Trophoblast cell (in vitro differentiated cells and primary cell): ENCODE data around the gene TNK1.

ENCODE experiments used
- DNase-seq, 2 donors: peaks; one replicate each; pipeline ENCODE4 v3.0.0-alpha.2; 2016
- H2AFZ ChIP-seq: 2 replicates; pipeline ENCODE4 v1.6.1; 2013; ENCODE audit warnings: low read length, moderate library complexity, mild to moderate bottlenecking; ENCODE audit not compliant: insufficient read depth, poor library complexity
- H2AK5ac ChIP-seq: 2 replicates; pipeline ENCODE4 v1.6.1; 2013; ENCODE audit warnings: mild to moderate bottlenecking, low read length
- H2BK120ac ChIP-seq: 2 replicates; pipeline ENCODE4 v1.6.1; 2013; ENCODE audit warnings: low read length, mild to moderate bottlenecking, moderate library complexity; ENCODE audit not compliant: insufficient read depth, poor library complexity
- H2BK12ac ChIP-seq: 2 replicates; pipeline ENCODE4 v1.6.1; 2013; ENCODE audit warnings: mild to moderate bottlenecking, low read length, moderate library complexity
- H2BK5ac ChIP-seq: 2 replicates; pipeline ENCODE4 v1.6.1; 2013; ENCODE audit warnings: low read length, low read depth, moderate library complexity, mild to moderate bottlenecking; ENCODE audit not compliant: poor library complexity
- H3K14ac ChIP-seq: 2 replicates; pipeline ENCODE4 v1.6.1; 2013; ENCODE audit warnings: mild to moderate bottlenecking, low read length
- H3K18ac ChIP-seq: 2 replicates; pipeline ENCODE4 v1.6.1; 2013; ENCODE audit warnings: mild to moderate bottlenecking, low read length
- H3K23ac ChIP-seq: 2 replicates; pipeline ENCODE4 v1.6.1; 2013; ENCODE audit warnings: low read length
- H3K27ac ChIP-seq: 2 replicates; pipeline ENCODE4 v1.5.1; 2013; ENCODE audit warnings: low read depth, mild to moderate bottlenecking, inconsistent platforms, low read length, moderate library complexity
- H3K27me3 ChIP-seq: 2 replicates; pipeline ENCODE4 v1.6.1; 2013; ENCODE audit warnings: inconsistent platforms, mild to moderate bottlenecking, low read length, moderate library complexity; ENCODE audit not compliant: insufficient read depth
- H3K36me3 ChIP-seq, 2 experiments: 1 replicate in 1 of 2; 2 replicates in 1 of 2; pipeline ENCODE4 v1.6.1; 2013; ENCODE audit warnings: low read length in 2 of 2, mild to moderate bottlenecking in 2 of 2, moderate library complexity in 1 of 2; ENCODE audit not compliant: insufficient read depth in 2 of 2, control insufficient read depth in 1 of 2
- H3K4ac ChIP-seq: 2 replicates; pipeline ENCODE4 v1.6.1; 2013; ENCODE audit warnings: low read depth, mild to moderate bottlenecking, low read length, moderate library complexity
- H3K4me1 ChIP-seq, 2 experiments: 1 replicate in 1 of 2; 2 replicates in 1 of 2; pipeline ENCODE4 v1.6.1; 2013; ENCODE audit warnings: low read length in 2 of 2, mild to moderate bottlenecking in 2 of 2, moderate library complexity in 1 of 2; ENCODE audit not compliant: insufficient read depth in 2 of 2, control insufficient read depth in 1 of 2
- H3K4me2 ChIP-seq: 2 replicates; pipeline ENCODE4 v1.6.1; 2013; ENCODE audit warnings: inconsistent platforms, mild to moderate bottlenecking, low read length, moderate library complexity
- H3K4me3 ChIP-seq: 2 replicates; pipeline ENCODE4 v1.5.1; 2013; ENCODE audit warnings: mild to moderate bottlenecking, low read depth, low read length, inconsistent platforms
- H3K79me1 ChIP-seq: one replicate; pipeline ENCODE4 v1.6.1; 2013; ENCODE audit warnings: low read length
- H3K79me2 ChIP-seq: 2 replicates; pipeline ENCODE4 v1.6.1; 2013; ENCODE audit warnings: low read length, mild to moderate bottlenecking; ENCODE audit not compliant: control insufficient read depth, insufficient read depth, poor library complexity
- H3K9ac ChIP-seq: 2 replicates; pipeline ENCODE4 v1.6.1; 2013; ENCODE audit warnings: mild to moderate bottlenecking, low read length
- H3K9me3 ChIP-seq: 2 replicates; pipeline ENCODE4 v1.6.1; 2013; ENCODE audit warnings: low read depth, mild to moderate bottlenecking, control low read depth, inconsistent platforms, low read length; ENCODE audit not compliant: insufficient read depth
- H4K12ac ChIP-seq: 2 replicates; pipeline ENCODE4 v1.6.1; 2013; ENCODE audit warnings: low read depth, mild to moderate bottlenecking, low read length, moderate library complexity
- H4K8ac ChIP-seq: 2 replicates; pipeline ENCODE4 v1.6.1; 2013; ENCODE audit warnings: low read depth, mild to moderate bottlenecking, low read length, moderate library complexity
- H4K91ac ChIP-seq: one replicate; pipeline ENCODE4 v1.6.1; 2013; ENCODE audit warnings: low read depth, mild to moderate bottlenecking, low read length, moderate library complexity
- WGBS: extraction: QIAGEN DNeasy Blood & Tissue Kit; methylation state at CpG from one replicate; pipeline ENCODE4 v1.1.7; 2013; ENCODE audit warnings: missing lambda C conversion rate; ENCODE audit not compliant: insufficient read length, insufficient coverage; ENCODE audit errors: extremely low coverage; 5-methylcytosine and 5-hydroxymethylcytosine counted together

TNK1 gene

GRCh38 chr17:7369825-7370224 lies 11.1 kb upstream of the TNK1 start:
- H3K4me1 ChIP-seq, result no peaks in the 10 kb centered on the region
- H3K4me2 ChIP-seq, result no peak overlapping the region
- H3K23ac ChIP-seq, result no peak overlapping the region
- no peak for DNase-seq
- H3K4ac ChIP-seq, result no peak overlapping the region
- H3K9me3 ChIP-seq, result no peaks in the 10 kb centered on the region
- no peak overlapping the region for H3K27ac ChIP-seq
- no CpG with 5 or more reads among the region's 5 CpGs for WGBS
- H4K8ac ChIP-seq, result no peak overlapping the region
- no peaks in the 10 kb centered on the region for H3K79me1 ChIP-seq
- H2BK120ac ChIP-seq, result no peak overlapping the region
- no peaks in the 10 kb centered on the region for H3K36me3 ChIP-seq
- H3K18ac ChIP-seq, result no peak overlapping the region
- H3K4me3 ChIP-seq, result no peak overlapping the region
- H3K27me3 ChIP-seq, result no peaks in the 10 kb centered on the region
- H3K9ac ChIP-seq, result no peak overlapping the region
- H3K14ac ChIP-seq, result no peak overlapping the region
- H2AK5ac ChIP-seq, result no peak overlapping the region
- no peak overlapping the region for H2BK5ac ChIP-seq
- H2BK12ac ChIP-seq, result no peak overlapping the region
- H3K79me2 ChIP-seq, result no peaks in the 10 kb centered on the region
- no peak overlapping the region for H4K12ac ChIP-seq
- H2AFZ ChIP-seq, result no peak overlapping the region
- no peak overlapping the region for H4K91ac ChIP-seq

- no peaks in the 10 kb centered on the region for H3K9me3 ChIP-seq
- no peak overlapping the region for H2BK5ac ChIP-seq
- no peaks in the 10 kb centered on the region for H3K4me1 ChIP-seq
- no peak overlapping the region for H3K9ac ChIP-seq
- no peak overlapping the region for H4K8ac ChIP-seq
- H2BK120ac ChIP-seq, result no peak overlapping the region
- no peak overlapping the region for H3K27ac ChIP-seq
- no peak overlapping the region for H2AFZ ChIP-seq
- no peak overlapping the region for H3K14ac ChIP-seq
- no peak overlapping the region for H3K23ac ChIP-seq
- no peak overlapping the region for H3K4me2 ChIP-seq
- H2AK5ac ChIP-seq, result no peak overlapping the region
- WGBS, result no CpG with 5 or more reads among the region's 4 CpGs
- no peak overlapping the region for H2BK12ac ChIP-seq
- H4K91ac ChIP-seq, result no peak overlapping the region
- no peak overlapping the region for H3K18ac ChIP-seq
- DNase-seq, result no peak
- H3K79me2 ChIP-seq, result no peaks in the 10 kb centered on the region
- H3K36me3 ChIP-seq, result no peaks in the 10 kb centered on the region
- no peaks in the 10 kb centered on the region for H3K27me3 ChIP-seq
- no peak overlapping the region for H3K4me3 ChIP-seq
- no peaks in the 10 kb centered on the region for H3K79me1 ChIP-seq
- H3K4ac ChIP-seq, result no peak overlapping the region
- H4K12ac ChIP-seq, result no peak overlapping the region
Measured at GRCh38 chr17:7370853-7371252, 10.0 kb upstream of the TNK1 start.

GRCh38 chr17:7374353-7374752 lies 6.5 kb upstream of the TNK1 start:
- Histone ChIP-seq H3K79me2 (no peaks in the 10 kb centered on the region), H3K4me1 (no peaks in the 10 kb centered on the region), H3K27ac (no peak overlapping the region), H3K27me3 (no peaks in the 10 kb centered on the region), H4K91ac (no peak overlapping the region), H3K79me1 (no peaks in the 10 kb centered on the region), H2BK12ac (no peak overlapping the region), H3K4ac (no peak overlapping the region), H2AFZ (no peak overlapping the region), H4K8ac (no peak overlapping the region), H2AK5ac (no peak overlapping the region), H3K9ac (no peak overlapping the region), H3K4me3 (no peak overlapping the region), H2BK5ac (no peak overlapping the region), H4K12ac (no peak overlapping the region), H3K14ac (no peak overlapping the region), H2BK120ac (no peak overlapping the region), H3K9me3 (no peaks in the 10 kb centered on the region), H3K36me3 (no peaks in the 10 kb centered on the region), H3K18ac (no peak overlapping the region), H3K4me2 (no peak overlapping the region), H3K23ac (no peak overlapping the region)
- DNase-seq, result no peak
- no CpG with 5 or more reads among the region's 2 CpGs for WGBS

GRCh38 chr17:7379134-7379533 lies 1.8 kb upstream of the TNK1 start:
- H3K36me3 ChIP-seq, result peaks cover 3 to 5% of the 10 kb centered on the region in 2 experiments
- H2AK5ac ChIP-seq, result no peak overlapping the region
- no peak for DNase-seq
- H3K9ac ChIP-seq, result no peak overlapping the region
- H3K79me2 ChIP-seq, result no peaks in the 10 kb centered on the region
- no peak overlapping the region for H4K12ac ChIP-seq
- H2BK12ac ChIP-seq, result no peak overlapping the region
- H3K9me3 ChIP-seq, result peaks cover 4% of the 10 kb centered on the region
- H3K14ac ChIP-seq, result no peak overlapping the region
- H3K27me3 ChIP-seq, result no peaks in the 10 kb centered on the region
- H4K91ac ChIP-seq, result no peak overlapping the region
- no peak overlapping the region for H3K27ac ChIP-seq
- no peak overlapping the region for H2AFZ ChIP-seq
- H3K4me3 ChIP-seq, result no peak overlapping the region
- H3K4me1 ChIP-seq, result peaks cover 19 to 24% of the 10 kb centered on the region in 2 experiments
- H3K18ac ChIP-seq, result no peak overlapping the region
- no peak overlapping the region for H3K4me2 ChIP-seq
- no peak overlapping the region for H2BK120ac ChIP-seq
- no peak overlapping the region for H4K8ac ChIP-seq
- no peak overlapping the region for H3K4ac ChIP-seq
- peaks cover 7% of the 10 kb centered on the region for H3K79me1 ChIP-seq
- H3K23ac ChIP-seq, result no peak overlapping the region
- no peak overlapping the region for H2BK5ac ChIP-seq
- no CpG with 5 or more reads among the region's 3 CpGs for WGBS
